MV-4-11 (cell line): Measurements from ENCODE around the gene IREB2.
"Not testable (repeated sequence)": the region's sequence is repeated elsewhere in the genome, so short reads cannot be mapped to it uniquely, and the experiment has no call there.

Source experiments
- DNase-seq: peaks from one replicate; lab custom pipeline; 2025; lab: John Stamatoyannopoulos, UW

Gene IREB2, protein sequence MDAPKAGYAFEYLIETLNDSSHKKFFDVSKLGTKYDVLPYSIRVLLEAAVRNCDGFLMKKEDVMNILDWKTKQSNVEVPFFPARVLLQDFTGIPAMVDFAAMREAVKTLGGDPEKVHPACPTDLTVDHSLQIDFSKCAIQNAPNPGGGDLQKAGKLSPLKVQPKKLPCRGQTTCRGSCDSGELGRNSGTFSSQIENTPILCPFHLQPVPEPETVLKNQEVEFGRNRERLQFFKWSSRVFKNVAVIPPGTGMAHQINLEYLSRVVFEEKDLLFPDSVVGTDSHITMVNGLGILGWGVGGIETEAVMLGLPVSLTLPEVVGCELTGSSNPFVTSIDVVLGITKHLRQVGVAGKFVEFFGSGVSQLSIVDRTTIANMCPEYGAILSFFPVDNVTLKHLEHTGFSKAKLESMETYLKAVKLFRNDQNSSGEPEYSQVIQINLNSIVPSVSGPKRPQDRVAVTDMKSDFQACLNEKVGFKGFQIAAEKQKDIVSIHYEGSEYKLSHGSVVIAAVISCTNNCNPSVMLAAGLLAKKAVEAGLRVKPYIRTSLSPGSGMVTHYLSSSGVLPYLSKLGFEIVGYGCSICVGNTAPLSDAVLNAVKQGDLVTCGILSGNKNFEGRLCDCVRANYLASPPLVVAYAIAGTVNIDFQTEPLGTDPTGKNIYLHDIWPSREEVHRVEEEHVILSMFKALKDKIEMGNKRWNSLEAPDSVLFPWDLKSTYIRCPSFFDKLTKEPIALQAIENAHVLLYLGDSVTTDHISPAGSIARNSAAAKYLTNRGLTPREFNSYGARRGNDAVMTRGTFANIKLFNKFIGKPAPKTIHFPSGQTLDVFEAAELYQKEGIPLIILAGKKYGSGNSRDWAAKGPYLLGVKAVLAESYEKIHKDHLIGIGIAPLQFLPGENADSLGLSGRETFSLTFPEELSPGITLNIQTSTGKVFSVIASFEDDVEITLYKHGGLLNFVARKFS

DNA sequence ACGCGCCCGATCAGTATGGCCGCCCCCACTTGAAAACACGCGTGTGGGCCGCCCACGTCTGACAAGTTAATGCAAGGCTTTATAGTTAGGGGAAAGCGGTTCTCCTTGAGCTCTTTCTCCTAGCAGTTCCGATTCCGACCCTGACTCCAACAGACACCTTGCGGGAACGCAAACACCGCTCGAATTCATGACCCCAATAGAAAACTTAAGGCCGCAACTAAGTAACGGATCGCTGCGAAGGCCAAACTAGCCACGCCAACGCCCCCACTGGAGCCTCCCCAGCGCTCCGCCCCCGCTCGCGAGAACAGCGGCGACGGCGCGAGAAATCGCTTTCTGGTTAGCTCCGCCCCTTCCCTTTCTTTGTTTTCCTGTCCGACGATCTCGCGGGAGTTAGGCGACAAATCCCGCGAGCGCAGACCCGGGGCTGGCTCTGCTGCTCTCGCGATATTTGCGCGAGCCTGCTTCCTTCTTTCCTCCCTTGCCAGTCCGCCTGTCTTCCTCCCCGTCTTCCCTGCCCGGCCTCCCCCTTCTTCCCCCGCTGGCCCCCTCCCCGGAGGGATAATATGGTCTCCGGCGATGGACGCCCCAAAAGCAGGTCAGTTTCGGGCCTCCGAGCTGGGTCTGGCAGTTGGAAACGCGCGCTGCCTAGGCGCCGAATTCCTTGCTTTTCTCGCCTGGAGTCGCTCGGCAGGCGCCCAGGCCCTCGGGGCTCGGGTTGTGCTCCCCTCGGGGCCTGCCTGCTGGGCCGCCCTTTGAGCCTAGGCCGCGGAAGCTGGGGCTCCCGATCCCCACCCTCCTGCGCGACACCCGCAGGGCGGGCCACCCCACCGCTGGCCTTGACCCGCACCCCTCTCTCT, at the start of gene IREB2:
TSS of gene IREB2 (plus strand) at position 455 of the 857 bp plus-strand sequence. CDS start at position 577, 122 bp downstream.
- peak; percentile 97 for DNase-seq

DNA sequence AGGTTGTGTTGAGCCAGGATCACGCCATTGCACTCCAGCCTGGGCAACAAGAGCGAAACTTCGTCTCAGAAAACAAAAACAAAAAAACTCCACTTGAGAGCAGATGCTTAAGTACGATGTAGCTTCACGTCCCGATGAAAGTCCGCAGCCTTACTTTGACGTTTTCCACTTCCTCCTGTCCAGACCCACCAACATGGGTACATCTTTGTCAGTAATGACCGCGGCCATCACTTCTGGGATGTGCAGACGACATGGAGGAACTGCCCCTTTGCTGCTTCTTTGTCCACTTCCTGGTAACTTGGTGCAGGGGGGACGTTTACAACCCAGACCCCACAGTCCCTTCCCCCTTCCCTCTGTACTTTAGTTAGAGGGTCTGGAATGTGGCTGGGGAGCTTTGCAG, 49.2 kb upstream of the IREB2 start:
- DNase-seq, result no peak

DNA sequence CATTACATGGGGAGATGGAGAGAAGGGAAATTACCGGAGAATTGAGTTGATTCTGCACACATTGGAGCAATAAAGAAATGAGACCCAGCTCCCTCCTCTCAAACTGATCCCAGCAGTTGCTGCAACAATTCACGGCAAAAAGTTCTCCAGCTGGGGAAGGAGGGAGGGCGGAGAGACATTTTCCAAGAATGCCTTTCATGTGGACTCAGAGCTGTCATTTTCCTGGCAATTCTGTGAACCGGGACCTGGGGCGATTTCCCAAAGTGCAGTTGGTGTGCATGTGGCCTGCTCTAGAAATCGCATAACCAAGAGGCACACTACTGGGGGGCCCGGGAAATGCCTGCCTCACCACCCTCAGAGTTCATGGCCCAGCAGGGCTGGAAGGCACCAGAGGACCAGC, 48.7 kb upstream of the IREB2 start:
- no peak for DNase-seq

DNA sequence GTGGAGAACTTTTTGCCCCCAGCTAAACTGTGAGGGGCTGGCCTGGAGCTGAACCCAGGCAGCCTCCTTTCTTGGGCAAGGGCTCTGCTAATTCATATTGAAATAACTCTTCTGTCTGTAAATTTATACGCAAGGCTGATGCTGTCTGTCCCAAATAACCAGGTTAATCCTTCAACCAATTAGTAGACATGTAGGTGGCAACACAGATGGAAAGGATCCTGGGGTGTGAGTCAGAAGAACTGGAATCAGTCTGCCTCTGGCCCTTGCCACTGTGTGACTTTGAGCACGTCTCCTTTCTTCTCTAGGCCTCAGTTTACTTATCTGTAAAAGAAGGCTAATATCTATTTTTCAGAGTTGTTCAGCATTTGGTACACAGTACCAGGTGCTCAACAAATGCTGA, 48.3 kb upstream of the IREB2 start:
- DNase-seq, result no peak

DNA sequence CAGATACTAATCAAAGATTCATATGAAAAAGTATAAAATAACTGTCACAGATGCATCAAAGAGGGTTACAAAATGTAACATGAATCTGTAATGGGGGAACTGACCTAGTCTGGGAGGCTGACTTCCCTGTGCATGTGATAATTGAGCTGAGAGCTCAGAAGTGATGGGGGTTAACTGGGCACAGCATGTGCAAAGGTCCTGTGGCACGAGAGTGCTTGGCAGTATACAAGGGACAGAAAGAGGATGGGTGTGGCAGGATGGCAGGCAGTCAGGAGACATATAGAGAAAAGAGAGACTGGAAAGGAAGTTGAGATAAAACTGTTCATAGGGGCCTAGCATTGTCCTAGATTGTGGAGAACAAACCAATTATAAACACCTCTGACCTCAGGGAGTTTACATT, 47.8 kb upstream of the IREB2 start:
- DNase-seq, result no peak

DNA sequence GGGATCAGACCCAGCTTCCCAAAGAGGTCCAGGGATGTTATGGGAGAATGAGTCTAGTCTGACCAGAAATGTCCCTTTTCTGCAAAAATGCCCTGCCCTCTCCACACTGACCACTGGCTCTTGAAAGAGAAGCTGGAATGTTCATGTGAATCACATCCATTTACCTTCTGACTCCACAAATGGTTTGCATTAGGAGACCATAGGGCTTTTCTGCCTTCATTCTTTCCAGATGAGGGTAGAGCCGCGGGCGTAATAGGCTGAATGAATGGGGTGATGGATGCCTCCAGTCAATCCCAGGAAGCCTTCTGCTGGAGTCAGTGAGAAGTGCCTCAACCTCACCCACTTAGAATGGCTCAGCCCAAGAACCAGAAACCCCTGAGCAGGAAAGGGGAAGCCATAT, 47.2 kb upstream of the IREB2 start:
- no peak for DNase-seq

DNA sequence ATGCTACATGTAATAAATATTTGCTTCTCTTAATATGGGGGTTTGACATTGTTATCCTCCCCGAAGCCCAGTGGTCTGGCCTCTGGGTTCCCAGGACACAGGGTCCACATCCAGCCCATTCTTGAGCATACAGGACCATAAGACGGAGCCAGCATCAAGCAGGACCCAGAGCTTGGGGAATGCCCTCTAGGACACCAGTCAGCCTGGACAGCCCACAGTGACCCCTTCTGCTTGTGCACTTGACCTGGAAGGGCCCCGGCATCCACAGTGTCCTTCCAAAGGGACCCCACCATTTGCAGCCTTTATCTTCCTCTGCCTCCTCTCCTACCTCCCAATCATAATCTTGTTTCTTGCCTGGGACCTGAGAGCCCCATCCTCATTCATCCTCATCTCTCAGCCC, 46.2 kb upstream of the IREB2 start:
- DNase-seq, result no peak

DNA sequence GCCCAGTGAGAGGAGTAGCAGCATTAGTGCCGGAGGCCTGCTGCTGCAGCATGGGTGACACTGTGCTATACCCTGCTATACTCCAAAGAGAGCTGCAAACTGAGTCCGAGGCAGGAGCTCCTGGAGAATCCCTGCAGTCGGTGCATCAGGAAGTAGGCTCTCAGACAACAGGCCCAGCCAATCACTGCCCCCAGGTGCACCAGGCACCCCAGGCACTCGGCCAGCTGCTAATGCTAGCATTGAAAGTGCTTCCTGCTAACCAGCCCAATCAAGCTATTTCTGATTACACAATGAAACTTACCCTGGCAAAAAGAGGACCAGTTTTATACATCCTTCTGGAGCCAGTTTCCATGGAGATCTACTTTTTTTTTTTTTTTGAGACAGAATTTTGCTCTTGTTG, 45.6 kb upstream of the IREB2 start:
- DNase-seq, result no peak

DNA sequence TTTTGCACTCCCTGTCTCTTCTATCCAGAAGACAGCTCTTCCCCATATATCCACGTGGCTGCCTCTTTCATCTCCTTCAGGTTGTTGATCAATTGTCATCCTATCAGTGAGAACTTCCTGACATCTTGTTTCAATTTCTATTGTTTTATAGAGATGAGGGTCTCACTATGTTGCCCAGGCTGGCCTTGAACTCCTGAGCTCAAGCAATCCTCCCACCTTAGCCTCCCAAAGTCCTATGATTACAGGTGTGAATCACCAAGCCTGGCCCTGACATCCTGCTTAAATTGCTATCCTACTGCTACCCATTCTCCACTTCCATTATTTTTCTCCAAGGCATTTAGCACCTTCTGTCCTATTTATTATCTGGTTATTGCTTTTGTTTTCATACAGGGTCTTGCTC, 44.9 kb upstream of the IREB2 start:
- DNase-seq, result no peak

DNA sequence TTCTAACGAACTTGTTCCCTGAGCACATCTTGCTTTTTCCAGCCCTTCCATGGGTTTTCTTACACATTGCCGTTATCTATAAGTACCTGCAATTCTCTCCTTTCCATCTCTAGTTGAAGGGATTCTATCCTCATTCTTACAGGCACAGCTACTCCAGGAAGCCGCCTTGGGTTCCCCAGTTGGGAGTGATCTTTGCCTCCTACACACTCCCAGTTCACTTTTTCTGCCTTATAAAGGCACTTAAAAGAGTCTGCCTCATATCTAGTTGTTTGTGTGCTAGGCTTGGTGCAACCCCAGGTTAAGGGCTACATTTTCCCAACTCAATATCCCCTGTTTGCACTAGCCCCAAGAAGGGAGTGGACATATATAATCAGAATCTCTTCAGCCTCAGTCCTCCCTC, 44.0 kb upstream of the IREB2 start:
- DNase-seq, result no peak

DNA sequence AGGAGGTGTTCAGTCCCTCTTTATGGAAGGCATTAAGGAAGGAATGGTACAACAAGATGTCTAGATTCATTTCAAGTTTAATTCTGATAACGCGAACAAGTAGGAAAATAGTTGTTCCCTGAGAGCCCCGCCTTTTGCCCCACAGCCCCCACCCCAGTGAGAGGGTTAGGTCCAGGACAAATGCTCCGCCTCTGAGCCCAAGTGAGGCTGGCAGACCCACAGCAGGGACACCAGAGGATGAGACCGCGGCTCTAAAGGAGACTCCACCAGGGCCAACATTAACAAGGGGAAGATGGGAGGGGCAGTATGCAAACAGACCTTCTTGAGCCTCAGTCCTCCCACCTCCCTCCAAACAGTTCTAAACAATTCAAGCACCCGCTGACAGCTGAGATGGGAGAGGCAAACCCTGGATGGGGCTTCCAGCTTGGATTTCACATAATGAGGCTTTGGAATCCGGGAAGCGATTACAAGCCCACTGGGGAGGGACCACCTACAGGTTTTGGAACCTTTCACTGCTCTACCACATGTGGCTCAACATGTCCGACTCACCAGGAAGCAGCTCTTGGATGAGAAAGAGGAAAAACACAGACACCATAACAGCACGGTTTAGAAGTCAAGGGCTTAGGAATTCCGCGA, 42.9 kb upstream of the IREB2 start:
- no peak for DNase-seq

DNA sequence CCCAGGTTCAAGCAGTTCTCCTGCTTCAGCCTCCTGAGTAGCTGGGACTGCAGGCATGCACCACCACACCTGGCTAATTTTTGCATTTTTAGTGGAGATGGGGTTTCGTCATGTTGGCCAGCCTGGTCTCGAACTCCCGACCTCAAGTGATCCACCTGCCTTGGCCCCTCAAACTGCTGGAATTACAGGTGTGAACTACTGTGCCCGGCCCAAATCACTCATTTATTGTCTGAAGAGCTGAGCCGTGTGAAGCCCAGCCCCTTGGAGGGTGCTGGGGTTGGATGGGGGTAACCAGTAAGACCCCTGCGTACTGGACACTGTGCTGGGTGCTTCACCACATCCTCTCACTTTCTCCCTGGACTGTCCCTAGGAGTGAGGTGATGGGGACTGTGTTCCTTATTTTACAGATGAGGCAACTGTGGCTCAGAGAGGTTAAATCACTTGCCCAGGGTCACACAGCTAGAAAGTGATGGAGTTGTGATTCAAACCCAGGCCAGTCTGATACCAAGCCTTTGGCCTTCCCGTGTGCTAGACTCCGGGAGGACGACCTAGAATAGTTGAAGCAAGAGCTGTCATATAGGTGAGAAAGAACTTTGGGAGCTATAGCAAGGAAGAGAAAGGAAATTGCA, 41.7 kb upstream of the IREB2 start:
- DNase-seq, result no peak

DNA sequence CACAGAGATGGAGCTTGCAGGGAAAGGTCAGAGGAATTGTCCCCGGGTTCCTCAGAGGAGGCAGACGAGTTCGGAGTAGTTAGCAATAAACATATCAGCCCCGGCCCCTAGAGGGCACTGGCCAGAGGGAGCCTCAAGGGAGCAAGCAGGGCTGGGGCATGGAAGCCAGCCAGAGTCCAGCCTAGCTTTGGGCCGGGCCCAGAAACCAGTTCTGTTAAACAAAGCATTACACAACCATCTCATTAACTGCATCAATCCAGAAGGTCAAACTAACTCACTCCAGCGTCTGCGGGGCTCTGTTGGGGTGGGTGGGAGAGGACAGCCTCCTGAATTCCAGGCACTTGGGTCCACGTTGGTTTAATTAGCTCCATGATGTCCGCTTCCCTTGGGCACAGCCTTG, 41.0 kb upstream of the IREB2 start:
- DNase-seq, result no peak

DNA sequence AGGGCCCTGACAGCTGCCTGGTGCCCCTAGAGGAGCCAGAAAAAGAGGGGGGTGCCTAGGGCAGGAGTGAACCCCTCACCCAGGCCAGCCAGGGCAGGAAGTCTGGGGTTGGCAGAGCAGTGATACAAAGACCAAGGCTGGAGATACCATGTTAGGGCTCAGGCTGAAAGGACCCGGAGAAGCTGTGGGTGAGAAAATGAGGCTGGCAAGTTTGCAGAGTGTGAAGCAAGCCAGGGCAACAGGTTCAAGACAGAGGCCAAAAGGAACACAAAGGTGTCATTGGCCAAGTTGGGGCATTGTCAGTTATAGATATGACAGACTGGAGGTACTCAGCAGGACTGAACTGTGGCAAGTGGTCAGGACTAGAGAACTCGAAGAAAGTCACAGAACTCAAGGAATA, 40.6 kb upstream of the IREB2 start:
- no peak for DNase-seq

DNA sequence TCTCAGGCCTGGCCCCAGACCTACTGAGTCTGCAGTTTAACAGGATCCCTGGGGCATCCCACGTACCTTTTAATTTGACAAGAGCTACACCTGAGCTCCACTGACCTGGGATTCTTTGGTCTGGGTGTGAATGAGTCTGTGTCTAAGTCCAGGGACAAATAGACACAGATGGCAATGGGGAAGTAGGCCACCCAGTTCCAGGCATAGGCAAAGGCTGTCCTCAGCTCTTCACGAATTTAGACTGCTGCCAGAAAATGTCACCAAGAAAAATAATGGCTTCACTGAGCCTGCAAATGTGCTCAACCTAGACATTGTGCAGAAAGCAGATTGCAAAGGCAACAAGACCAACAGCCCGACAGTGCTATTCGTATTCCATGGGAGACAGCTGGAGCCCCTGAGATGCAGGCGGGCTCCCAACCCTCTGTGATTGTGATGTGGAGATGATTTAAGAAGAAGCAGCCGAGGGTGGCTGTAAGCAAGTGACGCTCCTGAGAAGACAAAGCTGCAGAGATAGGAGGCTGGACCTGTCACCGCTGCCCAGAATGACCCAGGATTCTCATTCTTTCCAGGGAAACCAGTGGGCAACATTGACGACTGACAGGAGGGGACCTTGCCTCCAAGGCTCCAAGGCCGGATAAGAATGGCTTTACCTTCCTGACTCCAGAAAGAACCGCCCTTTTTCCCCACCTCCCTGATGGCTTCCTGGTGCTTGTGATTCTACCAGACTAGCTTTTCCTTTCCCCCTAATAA, 39.8 kb upstream of the IREB2 start:
- DNase-seq, result no peak

DNA sequence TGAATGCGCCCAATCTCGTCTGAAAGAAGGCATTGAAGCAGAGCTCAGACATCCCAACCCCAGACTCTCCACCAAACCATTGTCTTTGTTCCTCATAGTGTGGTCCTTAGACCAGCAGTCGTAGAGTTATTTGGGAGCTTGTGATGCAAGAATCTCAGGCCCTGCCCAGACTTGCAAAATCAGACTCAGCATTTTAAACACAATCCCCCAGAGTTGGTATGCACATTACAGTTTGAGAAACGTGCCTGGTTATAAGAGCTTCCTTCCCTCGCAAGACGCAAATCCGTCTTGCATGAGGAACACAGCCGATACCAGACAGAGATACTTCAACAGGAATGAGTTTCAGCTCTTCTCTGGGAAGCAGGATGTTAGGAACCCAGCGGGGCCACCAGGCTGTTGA, 38.9 kb upstream of the IREB2 start:
- DNase-seq, result peak; percentile 94

DNA sequence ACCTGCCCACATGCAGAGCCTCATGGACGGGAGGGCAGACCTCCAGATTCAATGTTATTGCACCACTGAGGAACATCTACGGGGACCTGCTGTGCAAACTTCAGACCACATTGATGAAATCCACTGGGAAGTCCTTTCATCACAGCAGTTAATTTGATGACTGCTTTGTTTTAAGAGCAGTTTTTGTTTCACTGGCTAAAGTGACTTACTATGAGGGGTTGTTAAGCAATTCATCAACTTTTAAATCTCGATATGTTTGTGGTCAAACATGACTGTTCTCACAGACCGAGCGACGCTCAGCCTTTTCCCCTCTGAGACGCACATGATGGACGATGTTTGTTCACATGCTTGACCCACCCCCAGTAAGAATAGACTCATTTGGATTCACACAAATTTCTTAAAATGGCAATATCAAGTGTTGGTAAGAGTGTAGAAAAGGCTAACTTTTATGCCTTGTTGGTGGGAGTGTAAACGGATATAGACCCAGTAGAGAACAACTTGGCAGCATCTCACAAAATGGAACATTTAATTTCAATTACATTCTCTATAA, 35.9 kb upstream of the IREB2 start:
- peak; percentile 78 for DNase-seq

DNA sequence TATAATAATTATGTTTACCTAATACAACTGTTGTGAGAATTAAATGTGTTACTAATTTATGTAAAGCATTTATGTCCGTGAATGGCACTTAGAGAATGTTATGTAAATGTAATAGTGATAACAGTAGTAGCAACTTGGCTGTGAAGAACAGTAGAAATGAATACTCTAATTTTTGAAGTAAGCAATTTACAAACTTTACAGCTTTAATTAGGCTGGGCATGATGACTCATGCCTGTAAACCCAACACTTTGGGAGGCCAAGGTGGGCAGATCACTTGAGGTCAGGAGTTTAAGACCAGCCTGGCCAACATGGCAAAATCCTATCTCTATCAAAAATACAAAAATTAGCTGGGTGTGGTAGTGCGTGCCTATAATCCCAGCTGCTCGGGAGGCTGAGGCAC, 33.9 kb upstream of the IREB2 start:
- DNase-seq, result no peak

DNA sequence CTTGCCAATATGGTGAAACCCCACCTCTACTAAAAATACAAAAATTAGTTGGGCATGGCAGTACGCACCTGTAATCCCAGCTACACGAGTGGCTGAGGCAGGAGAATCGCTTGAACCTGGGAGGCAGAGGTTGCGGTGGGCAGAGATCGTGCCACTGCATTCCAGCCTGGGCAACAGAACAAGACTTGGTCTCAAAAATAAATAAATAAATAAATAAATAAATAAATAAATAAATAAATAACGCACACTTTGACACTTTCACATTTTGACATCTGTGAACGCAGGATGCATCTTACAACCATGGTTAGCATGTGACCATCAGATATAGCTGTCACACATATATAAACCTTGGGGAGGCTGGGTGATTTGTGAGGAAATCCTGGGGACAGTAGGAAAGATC, 33.2 kb upstream of the IREB2 start:
- not testable (repeated sequence) for DNase-seq

DNA sequence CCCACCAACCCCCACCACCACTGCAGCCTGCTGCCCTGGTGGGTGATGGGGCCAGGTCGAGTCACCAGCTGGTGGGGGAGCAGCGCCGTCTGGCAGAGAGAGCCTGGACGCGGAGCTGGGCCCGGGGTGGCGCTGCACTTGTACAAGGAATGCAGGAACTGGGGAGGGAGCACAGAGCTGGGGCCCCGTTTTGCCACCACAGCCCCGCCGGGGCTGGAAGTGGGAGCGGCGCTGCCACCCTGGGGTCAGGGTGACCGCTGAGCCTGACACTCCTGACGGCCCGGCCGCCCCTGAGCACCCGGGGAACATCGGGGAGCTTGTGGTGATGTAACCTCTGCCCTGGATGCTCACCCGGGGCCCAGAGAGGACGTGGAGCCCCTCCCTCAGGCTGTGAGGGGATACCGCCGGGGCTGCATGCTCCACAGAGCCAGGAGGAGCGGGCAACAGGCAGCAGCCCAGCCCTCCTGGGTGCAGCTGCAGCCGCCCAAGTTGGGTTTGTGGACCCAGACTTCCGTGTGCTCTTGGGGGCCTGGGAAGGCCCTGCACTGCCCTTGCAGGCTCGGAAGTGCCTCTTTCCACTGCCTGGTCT, 32.6 kb upstream of the IREB2 start:
- no peak for DNase-seq
